Ishikawa (cell line): ENCODE data around the gene PDE8A.

Experiments
- CEBPB ChIP-seq: IDR thresholded peaks from 2 replicates; pipeline ENCODE4 v1.6.1; 2012
- EGR1 ChIP-seq: IDR thresholded peaks from 2 replicates; pipeline ENCODE4 v1.6.1; 2012
- EP300 ChIP-seq: IDR thresholded peaks from 2 replicates; pipeline ENCODE4 v1.6.1; 2012; ENCODE audit warnings: borderline replicate concordance
- FOXM1 ChIP-seq: IDR thresholded peaks from 2 replicates; pipeline ENCODE4 v1.6.1; 2012; ENCODE audit warnings: low read depth, borderline replicate concordance
- MAX ChIP-seq: IDR thresholded peaks from 2 replicates; pipeline ENCODE4 v1.6.1; 2012
- NFIC ChIP-seq: IDR thresholded peaks from 2 replicates; pipeline ENCODE4 v1.6.1; 2012
- RAD21 ChIP-seq: IDR thresholded peaks from 2 replicates; pipeline ENCODE4 v1.6.1; 2012; ENCODE audit warnings: low read depth
- REST ChIP-seq: IDR thresholded peaks from 2 replicates; pipeline ENCODE4 v1.6.1; 2012; ENCODE audit warnings: low read depth, mild to moderate bottlenecking
- TAF1 ChIP-seq: IDR thresholded peaks from 2 replicates; pipeline ENCODE4 v1.6.1; 2012; ENCODE audit warnings: low read depth, mild to moderate bottlenecking
- TCF12 ChIP-seq: IDR thresholded peaks from 2 replicates; pipeline ENCODE4 v1.6.1; 2012; ENCODE audit warnings: low read depth
- USF1 ChIP-seq: IDR thresholded peaks from 2 replicates; pipeline ENCODE4 v1.6.1; 2012

- TF ChIP-seq TCF12 (no peak), MAX (no peak), FOXM1 (no peak), EP300 (no peak), USF1 (no peak), RAD21 (no peak), TAF1 (no peak), NFIC (no peak), CEBPB (no peak), EGR1 (no peak), REST (no peak)
These were observed 4.8 kb upstream of the PDE8A start for GRCh38 chr15:84976746-84977345.
